ENCODE results near the gene ZFAND6.

The ZFAND6 gene

DNA sequence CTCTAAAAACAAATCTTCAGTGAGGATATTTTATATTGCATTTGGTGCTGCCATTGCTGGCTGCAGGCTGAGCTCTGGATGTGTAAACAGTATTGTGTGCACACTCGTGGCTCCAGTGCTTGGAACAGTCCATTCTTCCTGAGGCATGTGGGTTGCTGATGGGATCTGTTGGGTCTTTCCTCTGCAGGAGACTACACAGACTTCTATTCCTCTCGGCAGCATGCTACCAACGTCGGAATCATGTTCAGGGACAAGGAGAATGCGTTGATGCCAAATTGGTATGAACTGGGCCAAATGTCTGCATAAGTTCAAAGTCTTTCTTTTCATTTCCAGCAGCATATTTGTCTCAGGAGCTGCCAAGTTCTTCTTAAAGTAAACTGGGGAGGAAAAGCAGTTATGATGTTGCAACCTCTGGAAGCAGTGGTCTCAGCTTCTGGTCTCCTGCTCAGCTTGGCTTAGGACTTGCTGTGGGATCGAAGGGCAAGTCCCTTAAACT is 102.6 kb downstream of the ZFAND6 start:
- no peak for TF ChIP-seq CTCF (IDR thresholded peaks at IDR 0.05; ENCODE audit: low read depth, low read length, missing control alignments)
- no peak overlapping the region for H3K4me3 ChIP-seq (ENCODE audit: low read depth, low read length)
- in situ Hi-C loops (cut with HindIII; ENCODE audit: low sequenced_read_pairs): no loop called here
- no peak for DNase-seq (ENCODE audit: low read depth)

GRCh38 chr15:80163217-80163616 is 103.7 kb downstream of the ZFAND6 start:
- TF ChIP-seq CTCF (IDR thresholded peaks at IDR 0.05; ENCODE audit: low read depth, low read length, missing control alignments): no peak
- no peak for DNase-seq (ENCODE audit: low read depth)
- in situ Hi-C loops (cut with HindIII; ENCODE audit: low sequenced_read_pairs): no loop called here
- no peak overlapping the region for H3K4me3 ChIP-seq (ENCODE audit: low read depth, low read length)

DNA sequence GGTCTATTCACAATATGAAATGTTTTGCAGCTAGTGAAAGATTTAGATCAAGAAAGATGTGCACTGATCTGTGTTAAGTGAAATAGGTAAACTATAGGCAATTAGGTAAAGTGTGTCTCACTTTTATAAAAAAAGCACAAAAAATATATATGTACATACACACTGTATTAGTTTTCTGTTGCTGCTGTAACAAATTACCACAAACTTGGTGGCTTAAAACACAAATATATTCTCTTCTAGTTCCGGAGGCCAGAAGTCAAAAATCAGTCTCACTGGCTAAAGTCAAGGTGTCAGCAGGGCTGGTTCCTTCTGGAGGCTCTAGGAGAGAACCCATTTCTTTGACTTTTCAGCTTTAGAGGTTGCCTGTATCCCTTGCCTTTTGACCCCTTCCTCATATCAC is 104.4 kb downstream of the ZFAND6 start:
- H3K4me3 ChIP-seq (ENCODE audit: low read depth, low read length): no peak overlapping the region
- no peak for TF ChIP-seq CTCF (IDR thresholded peaks at IDR 0.05; ENCODE audit: low read depth, low read length, missing control alignments)
- in situ Hi-C loops (cut with HindIII; ENCODE audit: low sequenced_read_pairs): no loop called here
- DNase-seq (ENCODE audit: low read depth): no peak

- TF ChIP-seq CTCF (IDR thresholded peaks at IDR 0.05; ENCODE audit: low read depth, low read length, missing control alignments): no peak
- in situ Hi-C loops (cut with HindIII; ENCODE audit: low sequenced_read_pairs): no loop called here
- no peak overlapping the region for H3K4me3 ChIP-seq (ENCODE audit: low read depth, low read length)
- no peak for DNase-seq (ENCODE audit: low read depth)
Measured at GRCh38 chr15:80167936-80168335, 108.5 kb downstream of the ZFAND6 start.

GRCh38 chr15:80168421-80168820 is 108.9 kb downstream of the ZFAND6 start:
- in situ Hi-C loops (cut with HindIII; ENCODE audit: low sequenced_read_pairs): no loop called here
- no peak for TF ChIP-seq CTCF (IDR thresholded peaks at IDR 0.05; ENCODE audit: low read depth, low read length, missing control alignments)
- DNase-seq (ENCODE audit: low read depth): no peak
- no peak overlapping the region for H3K4me3 ChIP-seq (ENCODE audit: low read depth, low read length)

- TF ChIP-seq CTCF (IDR thresholded peaks at IDR 0.05; ENCODE audit: low read depth, low read length, missing control alignments): no peak
- H3K4me3 ChIP-seq (ENCODE audit: low read depth, low read length): no peak overlapping the region
- no peak for DNase-seq (ENCODE audit: low read depth)
- in situ Hi-C loops (cut with HindIII; ENCODE audit: low sequenced_read_pairs): no loop called here
Measured at GRCh38 chr15:80169768-80170357, 110.4 kb downstream of the ZFAND6 start.

Measured in astrocyte of the cerebellum (primary cell).